DOHH2 (cell line): ENCODE data around the gene SMARCA1.

Experiments
- H3F3A ChIP-seq: fragments of 200-600 bp; sonication (generic), shearing (Covaris generic); 2 replicates; pipeline ENCODE4 v1.6.0; 2016; ENCODE audit warnings: antibody characterized with exemption, mild to moderate bottlenecking; ENCODE audit not compliant: control insufficient read depth, insufficient read depth
- H3K27ac ChIP-seq: fragments of 200-600 bp; sonication (generic); 2 replicates; pipeline ENCODE4 v1.5.1; 2014; ENCODE audit warnings: low read depth, mild to moderate bottlenecking, low read length, moderate library complexity
- H3K27me3 ChIP-seq: fragments of 200-600 bp; sonication (generic); 2 replicates; pipeline ENCODE4 v1.6.1; 2014; ENCODE audit warnings: mild to moderate bottlenecking, low read length, mixed read lengths; ENCODE audit not compliant: control insufficient read depth
- H3K36me3 ChIP-seq: fragments of 200-600 bp; sonication (generic); 2 replicates; pipeline ENCODE4 v1.6.1; 2014; ENCODE audit warnings: mild to moderate bottlenecking, low read length, moderate library complexity, mixed read lengths; ENCODE audit not compliant: control insufficient read depth
- H3K4me1 ChIP-seq: fragments of 200-600 bp; sonication (generic); 2 replicates; pipeline ENCODE4 v1.6.1; 2014; ENCODE audit warnings: mild to moderate bottlenecking, low read length, mixed read lengths; ENCODE audit not compliant: control insufficient read depth
- H3K4me2 ChIP-seq: fragments of 200-600 bp; sonication (generic); 2 replicates; pipeline ENCODE4 v1.6.0; 2014; ENCODE audit warnings: mild to moderate bottlenecking, low read length, moderate library complexity
- H3K4me3 ChIP-seq: fragments of 200-600 bp; sonication (generic); 2 replicates; pipeline ENCODE4 v1.5.1; 2014; ENCODE audit warnings: mild to moderate bottlenecking, low read length, mixed read lengths
- H3K79me2 ChIP-seq: fragments of 200-600 bp; sonication (generic); 2 replicates; pipeline ENCODE4 v1.6.1; 2014; ENCODE audit warnings: mild to moderate bottlenecking, low read length, mixed read lengths; ENCODE audit not compliant: control insufficient read depth
- H3K9me2 ChIP-seq: fragments of 200-600 bp; sonication (generic); replicated peaks from 2 replicates; pipeline ENCODE4 v1.6.1; 2014; ENCODE audit warnings: mild to moderate bottlenecking, low read length, mixed read lengths; ENCODE audit not compliant: control insufficient read depth
- H3K9me3 ChIP-seq: fragments of 200-600 bp; sonication (generic); 2 replicates; pipeline ENCODE4 v1.6.1; 2014; ENCODE audit warnings: antibody characterized with exemption, low read length, mixed read lengths; ENCODE audit not compliant: control insufficient read depth, insufficient read depth
- H4K20me1 ChIP-seq: fragments of 200-600 bp; sonication (generic); 2 replicates; pipeline ENCODE4 v1.6.0; 2014; ENCODE audit warnings: low read depth, mild to moderate bottlenecking, antibody characterized with exemption, low read length, moderate library complexity; ENCODE audit not compliant: control insufficient read depth, insufficient read depth
- CTCF ChIP-seq: fragments of 200-600 bp; sonication (generic); IDR thresholded peaks from one replicate; pipeline ENCODE4 v1.5.1; 2014; ENCODE audit warnings: antibody characterized with exemption, mild to moderate bottlenecking, low read depth, low read length; ENCODE audit not compliant: poor library complexity, severe bottlenecking
- EZH2phosphoT487 ChIP-seq: fragments of 200-600 bp; sonication (generic); IDR thresholded peaks from 2 replicates; pipeline ENCODE4 v1.6.1; 2017; ENCODE audit warnings: borderline replicate concordance, mild to moderate bottlenecking, antibody characterized with exemption, low read length, moderate library complexity, mixed read lengths

Gene SMARCA1

DNA sequence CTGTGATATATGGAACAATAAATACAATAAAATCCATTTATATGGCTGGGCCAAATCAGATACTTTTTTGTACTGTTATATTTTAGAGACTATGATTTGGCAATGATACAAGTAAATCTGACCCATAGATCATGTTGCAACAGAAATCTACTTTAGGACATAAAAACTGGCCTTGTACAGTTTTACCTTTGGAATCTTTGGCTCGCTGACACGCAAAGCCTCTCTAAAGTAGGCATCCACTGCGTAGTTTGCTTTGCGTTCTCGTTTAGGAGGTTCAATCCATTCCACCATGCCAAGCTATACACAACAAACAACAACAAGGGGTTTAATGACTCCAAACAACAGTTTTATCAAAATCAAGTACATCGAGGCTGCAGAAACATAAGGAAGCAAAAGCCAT is 42.4 kb downstream of the SMARCA1 start:
- no peak overlapping the region for H3K4me2 ChIP-seq
- no peaks in the 10 kb centered on the region for H4K20me1 ChIP-seq
- H3K9me3 ChIP-seq: no peaks in the 10 kb centered on the region
- H3F3A ChIP-seq: no peaks in the 10 kb centered on the region
- H3K4me3 ChIP-seq: no peak overlapping the region
- H3K9me2 ChIP-seq: no peaks in the 10 kb centered on the region
- TF ChIP-seq EZH2phosphoT487 (no peak), CTCF (no peak)
- no peak overlapping the region for H3K27ac ChIP-seq
- no peaks in the 10 kb centered on the region for H3K36me3 ChIP-seq
- no peaks in the 10 kb centered on the region for H3K27me3 ChIP-seq
- H3K79me2 ChIP-seq: no peaks in the 10 kb centered on the region
- no peaks in the 10 kb centered on the region for H3K4me1 ChIP-seq

DNA sequence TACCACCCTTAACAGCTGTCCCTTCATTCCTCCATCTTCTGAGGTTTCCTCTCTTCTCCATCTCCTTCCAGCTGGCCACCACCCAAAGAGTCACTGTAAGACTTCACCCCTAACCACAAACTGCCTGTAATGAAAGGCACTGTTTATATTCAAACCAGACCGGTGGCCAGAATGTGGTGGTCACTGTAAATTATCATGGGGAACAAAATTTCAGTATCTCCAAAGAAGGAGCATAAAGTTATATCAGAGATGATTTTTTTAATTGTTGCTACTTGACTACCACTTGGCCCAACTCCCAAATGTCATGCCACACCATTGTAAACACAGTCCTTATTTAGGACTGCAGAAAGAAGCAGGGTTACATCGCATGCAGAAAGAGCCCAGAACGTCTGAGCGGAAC is 44.8 kb downstream of the SMARCA1 start:
- Histone ChIP-seq H3K36me3 (no peaks in the 10 kb centered on the region), H3K79me2 (no peaks in the 10 kb centered on the region), H4K20me1 (no peaks in the 10 kb centered on the region), H3K9me3 (no peaks in the 10 kb centered on the region), H3K27me3 (no peaks in the 10 kb centered on the region), H3K4me1 (no peaks in the 10 kb centered on the region), H3K9me2 (no peaks in the 10 kb centered on the region), H3F3A (no peaks in the 10 kb centered on the region), H3K4me2 (no peak overlapping the region), H3K27ac (no peak overlapping the region), H3K4me3 (no peak overlapping the region)
- TF ChIP-seq EZH2phosphoT487: no peak
- no peak for TF ChIP-seq CTCF

DNA sequence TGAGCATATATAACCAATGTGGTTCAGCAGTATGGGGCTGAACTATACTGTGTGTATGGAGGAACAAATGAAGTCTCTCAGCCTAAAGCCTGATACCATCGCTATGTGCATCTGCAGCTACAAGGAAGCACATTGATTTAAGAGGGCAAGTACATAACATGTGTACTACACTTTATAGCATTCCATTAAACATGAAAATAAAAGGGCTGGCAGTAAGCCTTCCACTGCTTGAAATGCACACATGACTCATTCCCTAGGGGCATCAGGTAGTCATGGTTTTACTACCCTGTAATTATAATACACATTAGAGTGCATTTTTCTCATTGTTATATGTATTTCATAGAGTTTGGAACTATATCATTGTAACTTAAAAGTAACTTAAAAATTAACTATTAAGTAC is 51.2 kb downstream of the SMARCA1 start:
- TF ChIP-seq CTCF (no peak), EZH2phosphoT487 (no peak)
- no peak overlapping the region for H3K4me3 ChIP-seq
- no peaks in the 10 kb centered on the region for H3F3A ChIP-seq
- no peaks in the 10 kb centered on the region for H3K79me2 ChIP-seq
- H3K4me2 ChIP-seq: no peak overlapping the region
- no peaks in the 10 kb centered on the region; the same call in 1 of the 2 replicates for H3K27me3 ChIP-seq
- H3K36me3 ChIP-seq: no peaks in the 10 kb centered on the region
- no peaks in the 10 kb centered on the region for H3K9me2 ChIP-seq
- no peaks in the 10 kb centered on the region for H3K9me3 ChIP-seq
- H3K27ac ChIP-seq: no peak overlapping the region
- no peaks in the 10 kb centered on the region for H3K4me1 ChIP-seq
- no peaks in the 10 kb centered on the region for H4K20me1 ChIP-seq

GRCh38 chrX:129462707-129463106 is 60.6 kb downstream of the SMARCA1 start:
- no peaks in the 10 kb centered on the region for H3K4me1 ChIP-seq
- H3K27ac ChIP-seq: no peak overlapping the region
- H3K79me2 ChIP-seq: no peaks in the 10 kb centered on the region
- no peaks in the 10 kb centered on the region for H4K20me1 ChIP-seq
- H3K27me3 ChIP-seq: no peaks in the 10 kb centered on the region
- TF ChIP-seq CTCF (no peak), EZH2phosphoT487 (no peak)
- no peak overlapping the region for H3K4me2 ChIP-seq
- H3K36me3 ChIP-seq: no peaks in the 10 kb centered on the region
- no peak overlapping the region for H3K4me3 ChIP-seq
- H3K9me2 ChIP-seq: no peaks in the 10 kb centered on the region
- H3K9me3 ChIP-seq: no peaks in the 10 kb centered on the region
- H3F3A ChIP-seq: no peaks in the 10 kb centered on the region
